HG03571 (cell line): Measurements from ENCODE around the gene FMNL2.

ENCODE experiments used
- ATAC-seq: cut with Tn5 transposase; IDR thresholded peaks from one replicate; pipeline ENCODE4 v1.9.1; 2021; ENCODE audit not compliant: unreplicated experiment

FMNL2 gene

GRCh38 chr2:152489364-152489763 is 154.4 kb downstream of the FMNL2 start:
- ATAC-seq: no peak

- no peak for ATAC-seq
Observed at GRCh38 chr2:152490686-152491455, 155.9 kb downstream of the FMNL2 start.

GRCh38 chr2:152492131-152492530 is 157.2 kb downstream of the FMNL2 start:
- no peak for ATAC-seq

GRCh38 chr2:152492911-152493310 is 157.9 kb downstream of the FMNL2 start:
- no peak for ATAC-seq

GRCh38 chr2:152493417-152493816 is 158.4 kb downstream of the FMNL2 start:
- no peak for ATAC-seq

- ATAC-seq: no peak
Observed at GRCh38 chr2:152493945-152494528, 159.1 kb downstream of the FMNL2 start.

- no peak for ATAC-seq
Observed at GRCh38 chr2:152496371-152496770, 161.4 kb downstream of the FMNL2 start.

- peak; percentile 45 for ATAC-seq
Observed at GRCh38 chr2:152497481-152498052, 162.6 kb downstream of the FMNL2 start.

- no peak for ATAC-seq
Observed at GRCh38 chr2:152499331-152499816, 164.4 kb downstream of the FMNL2 start.

- no peak for ATAC-seq
Observed at GRCh38 chr2:152499896-152500735, 165.1 kb downstream of the FMNL2 start.

GRCh38 chr2:152500772-152501171 is 165.8 kb downstream of the FMNL2 start:
- no peak for ATAC-seq

GRCh38 chr2:152501666-152502065 is 166.7 kb downstream of the FMNL2 start:
- no peak for ATAC-seq

GRCh38 chr2:152504618-152505017 is 169.6 kb downstream of the FMNL2 start:
- no peak for ATAC-seq

- ATAC-seq: no peak
Observed at GRCh38 chr2:152505495-152505906, 170.5 kb downstream of the FMNL2 start.

GRCh38 chr2:152506843-152507242 is 171.9 kb downstream of the FMNL2 start:
- ATAC-seq: peak; percentile 48

- ATAC-seq: no peak
Observed at GRCh38 chr2:152507907-152508306, 172.9 kb downstream of the FMNL2 start.

GRCh38 chr2:152508446-152508845 is 173.5 kb downstream of the FMNL2 start:
- no peak for ATAC-seq

GRCh38 chr2:152509772-152510491 is 175.0 kb downstream of the FMNL2 start:
- no peak for ATAC-seq

GRCh38 chr2:152510621-152511020 is 175.6 kb downstream of the FMNL2 start:
- ATAC-seq: no peak

- ATAC-seq: no peak
Observed at GRCh38 chr2:152511981-152512380, 177.0 kb downstream of the FMNL2 start.

GRCh38 chr2:152513029-152513428 is 178.1 kb downstream of the FMNL2 start:
- ATAC-seq: no peak
